Middle frontal gyrus (tissue), 1 donor: ENCODE results near the gene APPBP2.
"Not testable (repeated sequence)": the region's sequence is repeated elsewhere in the genome, so short reads cannot be mapped to it uniquely, and the experiment has no call there.

Experiments
- DNase-seq: peaks from one replicate; pipeline ENCODE4 v3.0.0-alpha.2; 2015; ENCODE audit warnings: low spot score; ENCODE audit errors: extremely low spot score

APPBP2 gene

GRCh38 chr17:60534613-60535157 is 8.6 kb upstream of the APPBP2 start:
- DNase-seq: no peak

GRCh38 chr17:60534010-60534555 is 8.0 kb upstream of the APPBP2 start:
- no peak for DNase-seq

DNA sequence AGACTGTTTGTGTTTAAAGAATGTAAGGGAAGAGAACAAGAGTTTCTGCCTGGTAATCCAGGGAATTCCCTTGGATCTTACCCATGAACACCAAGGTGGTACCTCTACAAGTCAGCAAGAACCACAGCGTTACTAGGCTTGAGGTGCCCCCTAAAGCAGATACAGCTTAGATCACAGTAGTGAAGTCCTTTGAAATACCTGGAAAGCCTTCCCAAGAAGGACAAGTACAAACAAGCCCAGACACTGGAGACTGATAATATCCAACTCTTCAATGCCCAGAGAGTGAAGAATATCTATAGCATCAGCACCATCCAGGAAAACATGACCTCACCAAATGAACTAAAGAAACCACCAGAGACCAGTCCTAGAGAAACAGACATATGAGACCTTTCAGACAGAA is 3.8 kb upstream of the APPBP2 start:
- DNase-seq: no peak

GRCh38 chr17:60528828-60529227 is 2.8 kb upstream of the APPBP2 start:
- DNase-seq: no peak

DNA sequence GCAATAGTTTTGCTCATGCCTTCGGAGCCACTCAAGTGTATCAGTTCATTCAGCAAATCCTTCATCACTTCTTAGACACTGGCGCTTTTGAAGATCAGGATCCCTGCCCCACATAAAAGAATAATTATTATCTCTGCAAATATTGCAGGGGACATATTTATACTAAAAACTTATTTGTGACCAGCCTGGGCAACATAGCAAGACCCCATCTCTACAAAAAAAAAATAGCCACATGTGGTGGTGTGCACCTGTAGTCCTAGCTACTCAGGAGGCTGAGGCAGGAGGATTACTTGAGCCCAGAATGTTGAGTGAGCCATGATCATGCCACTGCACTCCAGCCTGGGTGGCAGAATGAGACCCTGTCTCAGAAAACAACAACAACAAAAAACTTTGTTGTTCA is 1.7 kb upstream of the APPBP2 start:
- no peak for DNase-seq

GRCh38 chr17:60526726-60527125 is 684 bp upstream of the APPBP2 start:
- no peak for DNase-seq

GRCh38 chr17:60525328-60525684 is 736 bp downstream of the APPBP2 start:
- no peak for DNase-seq

DNA sequence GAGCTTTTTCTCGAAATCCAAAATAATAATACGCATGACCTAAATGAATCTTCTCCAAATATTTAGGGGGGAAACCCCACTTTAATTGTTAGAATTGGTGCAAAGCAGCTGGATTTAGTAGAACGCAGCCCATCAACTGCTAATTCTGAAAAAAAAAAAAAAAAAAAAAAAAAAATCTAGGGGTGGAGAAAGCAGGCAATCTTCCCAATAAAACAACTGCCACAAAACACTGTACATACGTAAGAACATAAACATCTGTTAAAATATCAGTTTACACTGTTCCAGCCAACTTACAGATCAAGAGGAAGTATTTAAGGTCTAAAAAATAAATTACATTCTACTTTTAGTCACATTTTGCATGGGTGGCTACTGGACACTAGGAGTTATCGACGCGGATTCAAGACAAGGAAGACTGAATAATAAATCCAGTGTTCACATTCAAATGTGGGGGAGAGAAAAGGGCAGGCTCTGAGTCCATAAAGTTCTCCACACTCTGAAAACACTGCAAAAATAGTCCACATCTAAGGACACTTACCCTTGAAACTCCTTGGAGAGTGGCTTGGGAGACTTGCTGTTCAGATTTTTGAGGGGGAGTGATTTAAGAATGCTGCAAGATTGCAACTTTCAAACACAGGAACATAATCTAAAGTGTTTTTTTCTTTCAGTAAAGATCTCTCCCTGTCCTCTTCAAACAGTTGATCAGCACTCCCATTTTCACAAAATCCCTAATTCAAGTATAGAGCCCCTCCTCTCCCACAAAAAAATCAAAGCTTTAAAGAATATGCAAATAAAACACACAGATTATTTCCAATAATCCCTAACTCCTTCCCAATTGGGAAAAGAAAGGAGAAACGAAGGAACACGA is 1.3 kb downstream of the APPBP2 start:
- no peak for DNase-seq

GRCh38 chr17:60523822-60524221 is 2.2 kb downstream of the APPBP2 start:
- no peak for DNase-seq

DNA sequence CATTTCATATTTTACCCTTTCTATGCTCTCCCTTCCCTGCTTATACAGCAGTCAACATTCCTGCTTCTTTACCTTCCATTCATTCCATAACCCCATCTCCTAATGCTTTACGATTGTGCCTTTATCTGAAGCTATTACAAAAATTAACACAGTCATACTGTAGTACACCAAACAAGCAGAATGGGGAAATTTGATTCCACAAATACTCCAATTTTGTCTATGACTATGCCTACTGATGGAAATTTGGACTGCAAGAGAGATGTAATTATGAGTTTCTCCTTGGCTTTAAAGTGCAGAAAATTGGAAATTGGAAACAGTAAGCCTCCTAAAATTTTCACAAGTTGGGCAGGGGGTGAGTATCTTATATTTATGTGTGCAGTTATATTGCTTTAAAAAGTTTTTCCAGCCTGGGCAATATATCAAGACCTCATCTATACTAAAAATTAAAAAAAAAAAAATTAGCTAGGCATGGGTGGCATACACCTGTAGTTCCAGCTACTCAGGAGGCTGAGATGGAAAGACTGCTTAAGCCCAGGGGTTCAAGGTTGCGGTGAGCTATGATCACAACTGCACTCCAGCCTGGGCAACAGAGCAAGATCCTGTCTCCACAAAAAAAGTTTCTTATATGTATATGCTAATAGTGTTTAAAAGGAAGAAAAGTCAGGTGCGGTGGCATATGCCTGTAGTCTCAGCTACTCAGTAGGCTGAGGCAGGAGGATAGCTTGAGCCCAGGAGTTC is 3.0 kb downstream of the APPBP2 start:
- no peak for DNase-seq

- DNase-seq: no peak
Measured at GRCh38 chr17:60519795-60520194, 6.2 kb downstream of the APPBP2 start.

GRCh38 chr17:60515683-60516082 is 10.4 kb downstream of the APPBP2 start:
- not testable (repeated sequence) for DNase-seq

- not testable (repeated sequence) for DNase-seq
Measured at GRCh38 chr17:60515199-60515598, 10.8 kb downstream of the APPBP2 start.

DNA sequence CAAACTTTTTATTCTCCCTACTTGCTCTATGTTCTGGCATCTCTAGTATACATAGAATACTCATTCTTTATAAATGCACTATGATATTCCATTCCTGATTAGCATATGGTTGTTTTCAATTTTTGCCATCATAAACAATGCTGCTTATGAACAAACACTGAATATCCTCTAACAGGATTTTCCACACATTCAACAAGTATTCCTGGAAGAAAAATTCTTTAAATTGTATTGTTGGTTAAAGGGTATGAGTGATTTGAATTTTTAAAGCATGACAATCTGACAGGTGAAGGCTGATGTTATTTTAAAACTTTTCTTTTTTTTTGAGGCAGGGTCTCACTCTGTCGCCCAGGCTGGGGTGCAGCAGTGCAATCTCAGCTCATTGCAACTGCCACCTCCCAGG is 11.5 kb downstream of the APPBP2 start:
- DNase-seq: no peak

DNA sequence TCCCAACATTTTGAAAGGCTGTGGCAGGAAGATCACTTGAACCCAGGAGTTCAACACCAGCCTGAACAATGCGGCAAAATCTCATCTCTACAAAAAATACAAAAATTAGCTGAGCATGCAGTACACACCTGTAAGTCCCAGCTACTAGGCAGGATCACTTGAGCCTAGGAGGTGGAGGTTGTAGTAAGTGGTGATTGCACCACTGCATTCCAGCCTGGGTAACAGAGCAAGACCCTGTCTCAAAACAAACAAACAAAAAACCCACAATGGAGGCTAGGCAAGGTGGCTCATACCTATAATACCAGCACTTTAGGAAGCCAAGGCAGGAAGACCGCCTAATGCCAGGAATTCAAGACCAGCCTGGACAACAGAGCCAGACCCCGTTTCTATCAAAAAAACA is 12.0 kb downstream of the APPBP2 start:
- DNase-seq: no peak

GRCh38 chr17:60513014-60513413 is 13.0 kb downstream of the APPBP2 start:
- DNase-seq: no peak

DNA sequence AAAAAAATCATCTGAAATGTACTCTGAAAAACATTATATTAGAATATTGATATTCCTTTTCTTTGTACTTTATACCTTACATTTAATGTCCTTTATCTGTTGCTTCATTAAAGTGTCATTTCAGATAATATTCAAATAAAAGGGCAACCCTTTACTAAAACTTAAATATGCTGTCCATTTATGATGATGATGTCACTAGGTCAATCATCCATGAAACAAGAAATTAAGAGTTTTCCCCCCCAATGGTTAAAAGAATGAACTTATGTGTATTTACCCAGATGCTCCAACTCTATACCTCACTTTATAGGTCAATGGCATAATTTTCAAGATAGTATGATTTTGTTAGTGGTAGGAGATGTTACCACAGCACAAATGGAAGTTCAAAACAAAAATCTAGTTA is 15.3 kb downstream of the APPBP2 start:
- no peak for DNase-seq

GRCh38 chr17:60510031-60510430 is 16.0 kb downstream of the APPBP2 start:
- no peak for DNase-seq

GRCh38 chr17:60508384-60508980 is 17.6 kb downstream of the APPBP2 start:
- DNase-seq: no peak

GRCh38 chr17:60506312-60506711 is 19.7 kb downstream of the APPBP2 start:
- no peak for DNase-seq

GRCh38 chr17:60502145-60502544 is 23.9 kb downstream of the APPBP2 start:
- DNase-seq: no peak

- no peak for DNase-seq
Measured at GRCh38 chr17:60501589-60501988, 24.5 kb downstream of the APPBP2 start.
